GM18499 (cell line): Measurements from ENCODE around the gene ATP10A.

Source experiments
- ATAC-seq: cut with Tn5 transposase; IDR thresholded peaks from one replicate; pipeline ENCODE4 v1.9.1; 2021; ENCODE audit warnings: moderate number of reproducible peaks; ENCODE audit not compliant: insufficient read depth, unreplicated experiment

Gene ATP10A

DNA sequence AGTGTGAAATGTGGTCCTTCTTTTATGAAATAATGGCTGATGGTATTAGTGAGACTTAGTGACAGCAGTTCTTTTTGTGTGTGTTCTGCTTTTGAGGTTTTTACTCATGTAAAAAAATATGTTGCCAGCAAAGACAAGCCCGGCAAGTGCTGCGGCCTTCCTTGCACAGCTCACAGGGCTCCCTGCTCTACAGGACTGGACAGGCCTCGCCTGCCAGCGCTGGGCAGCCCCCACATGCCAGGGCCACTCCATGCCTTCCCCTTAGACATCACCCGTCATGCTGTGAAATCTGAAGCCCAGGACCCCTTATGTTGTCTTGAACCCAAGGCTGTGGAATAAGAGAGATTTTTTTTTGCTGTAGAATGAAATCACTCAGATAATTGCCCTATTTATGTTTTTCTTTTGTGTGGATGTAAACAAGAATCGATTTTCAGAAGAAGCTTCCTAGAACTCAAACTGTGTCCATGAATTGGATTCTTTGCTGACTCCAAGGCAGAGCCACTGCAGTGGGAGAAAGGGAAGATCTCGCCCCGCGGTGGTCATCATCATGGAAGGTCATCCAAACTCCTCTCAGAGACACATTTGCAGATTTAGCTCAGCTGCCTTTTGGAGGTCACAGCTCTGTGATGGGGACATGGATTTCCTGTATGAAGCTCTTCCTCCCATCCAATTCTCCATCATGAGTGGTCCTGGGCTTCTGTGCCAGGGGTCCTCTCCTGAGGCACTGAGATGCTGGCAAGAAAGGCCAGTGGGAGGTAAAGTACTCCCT is 150.8 kb downstream of the ATP10A start:
- no peak for ATAC-seq

DNA sequence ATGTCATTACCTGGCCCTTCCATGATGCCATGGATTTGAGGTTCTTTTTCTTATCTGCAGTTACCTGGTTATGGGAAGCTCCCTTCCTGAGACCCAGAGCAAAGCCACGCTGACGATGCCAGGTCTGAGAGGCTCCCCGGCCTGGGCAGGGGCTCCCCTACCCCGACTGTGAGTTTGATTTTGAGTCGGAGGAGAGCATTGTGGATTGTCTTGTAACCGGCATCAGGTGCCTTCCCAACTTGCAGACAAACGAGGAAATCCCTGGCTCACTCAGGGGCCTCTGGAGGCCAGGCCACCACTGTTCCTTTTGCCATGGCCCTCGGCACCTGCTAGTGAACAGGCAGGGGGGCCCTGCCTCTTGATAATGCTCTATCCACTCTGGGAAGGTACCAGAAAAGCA is 151.4 kb downstream of the ATP10A start:
- no peak for ATAC-seq

- ATAC-seq = no peak
Observed at GRCh38 chr15:25711164-25711563, 152.0 kb downstream of the ATP10A start.

GRCh38 chr15:25710184-25710583 is 152.9 kb downstream of the ATP10A start:
- no peak for ATAC-seq

DNA sequence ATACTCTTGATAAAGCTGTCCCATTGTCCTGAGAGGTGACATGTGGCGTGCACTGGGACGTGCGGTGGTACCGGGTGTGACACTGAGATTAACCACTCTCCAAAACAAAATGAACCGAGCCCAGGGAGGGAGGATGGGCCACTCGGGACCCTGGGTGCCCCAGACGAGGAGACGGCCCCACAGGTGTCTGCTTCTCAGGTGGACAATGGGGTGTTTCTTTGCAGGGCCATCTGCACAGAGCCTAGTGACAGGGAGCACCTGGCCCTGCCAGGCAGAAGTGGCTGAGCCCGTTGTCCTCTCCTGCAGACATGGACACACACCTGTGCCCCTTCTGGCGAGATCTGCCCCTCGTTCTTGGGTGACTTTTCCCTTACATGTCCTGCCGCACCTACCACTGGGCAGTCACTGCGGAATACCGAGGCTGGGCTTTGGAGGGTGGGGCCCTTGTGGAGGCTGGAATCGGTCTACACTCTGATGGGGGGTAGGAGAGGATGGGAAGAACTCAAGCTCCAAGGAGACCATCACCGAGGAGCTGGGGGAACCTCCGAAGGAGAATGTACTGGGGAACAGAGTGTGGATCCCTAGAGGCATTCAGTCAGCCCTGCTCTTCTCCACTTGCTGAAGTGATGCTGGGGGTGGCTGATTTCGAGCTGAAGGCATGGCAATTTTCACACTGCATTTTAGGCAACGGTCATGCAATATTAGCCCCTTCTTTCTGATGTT is 153.5 kb downstream of the ATP10A start:
- ATAC-seq = no peak

GRCh38 chr15:25708391-25708790 is 154.7 kb downstream of the ATP10A start:
- no peak for ATAC-seq

DNA sequence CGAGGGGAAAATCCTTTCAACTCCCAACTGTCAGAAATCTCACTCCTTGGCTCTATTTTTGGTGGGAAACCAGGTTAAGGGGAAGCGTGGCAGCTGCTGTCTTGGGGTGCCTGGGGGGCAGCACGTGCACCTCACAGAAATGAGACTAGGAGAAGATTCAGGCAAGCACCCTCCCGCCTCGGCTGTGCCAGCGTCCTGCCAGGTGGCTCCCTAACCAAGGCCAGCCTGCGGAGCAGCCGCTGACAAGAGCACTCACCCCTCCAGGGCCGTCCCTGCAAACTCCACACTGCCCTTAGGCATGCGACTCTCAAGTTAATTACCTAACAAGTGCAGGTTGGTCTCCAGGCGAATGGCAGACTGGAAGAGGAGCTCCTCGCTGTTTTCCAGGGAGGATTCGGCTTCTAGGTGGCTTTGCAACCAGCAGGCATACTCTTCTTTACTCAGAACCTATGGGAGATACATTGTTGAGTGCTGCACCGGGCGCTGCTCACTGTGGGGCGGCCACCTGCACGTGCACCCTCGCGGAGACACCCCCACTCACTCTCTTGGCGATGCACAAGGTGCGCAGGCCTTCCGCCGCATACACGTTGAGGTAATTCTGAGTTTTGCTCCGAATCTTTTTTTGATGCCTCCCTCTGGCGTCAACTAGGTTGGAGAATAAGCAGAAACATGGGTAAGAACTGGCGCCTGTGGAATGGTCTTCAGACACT is 155.3 kb downstream of the ATP10A start:
- no peak for ATAC-seq

GRCh38 chr15:25706176-25706955 is 156.8 kb downstream of the ATP10A start:
- ATAC-seq = no peak

GRCh38 chr15:25705433-25706115 is 157.6 kb downstream of the ATP10A start:
- no peak for ATAC-seq

DNA sequence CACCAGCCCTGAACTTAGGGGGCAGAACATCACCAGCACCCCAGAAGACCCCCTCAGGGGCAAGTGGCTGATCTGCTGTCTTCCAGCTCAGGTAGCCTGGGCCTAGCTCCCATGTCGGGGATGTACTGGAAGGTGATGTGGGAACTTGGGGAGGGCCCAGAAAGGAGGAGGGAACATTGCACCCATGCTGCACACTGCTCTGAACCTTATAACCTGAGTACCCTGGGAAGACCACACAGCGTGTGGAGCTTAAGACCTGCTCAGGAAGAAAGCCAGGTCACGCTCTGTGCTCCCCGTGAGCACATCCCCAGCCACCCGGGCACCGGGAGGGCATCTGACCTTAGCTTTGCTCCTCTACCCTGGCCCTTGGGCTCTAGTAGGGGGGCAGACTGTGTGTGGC is 159.4 kb downstream of the ATP10A start:
- no peak for ATAC-seq

DNA sequence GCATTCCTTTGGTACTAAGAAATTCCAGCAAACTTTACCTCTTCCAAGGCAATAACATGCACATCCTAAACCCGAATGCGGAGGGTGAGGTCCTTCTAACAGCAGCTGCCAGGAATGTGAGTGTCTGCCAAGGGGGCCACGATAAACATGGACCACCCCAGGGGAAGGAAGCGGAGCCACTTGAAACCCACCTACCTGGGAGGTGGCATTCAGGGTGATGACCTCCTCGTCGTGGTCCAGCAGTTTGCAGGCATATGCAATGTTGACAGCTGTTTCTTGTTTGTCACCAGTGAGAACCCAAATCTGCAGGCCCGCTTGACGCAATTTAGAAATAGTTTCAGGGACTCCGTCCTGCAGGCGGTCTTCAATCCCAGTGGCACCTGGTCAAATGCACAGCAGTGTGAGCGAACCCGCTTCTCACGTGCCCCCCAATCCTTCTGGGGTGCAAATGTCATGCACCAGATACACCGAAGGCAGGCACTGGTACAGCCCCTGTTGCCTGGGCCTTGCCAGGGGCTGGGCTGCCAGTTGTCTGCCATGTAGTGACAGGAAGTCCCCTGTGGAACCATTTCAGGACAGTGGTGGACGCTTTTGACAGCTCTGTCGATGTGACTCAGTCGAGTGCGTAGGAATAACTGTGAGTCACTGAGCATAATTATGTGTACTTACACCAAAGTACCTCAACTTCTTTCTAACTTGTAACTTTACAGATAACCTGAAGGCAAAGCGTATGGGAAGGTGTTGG is 161.2 kb downstream of the ATP10A start:
- no peak for ATAC-seq

GRCh38 chr15:25700916-25701315 is 162.2 kb downstream of the ATP10A start:
- ATAC-seq = no peak

DNA sequence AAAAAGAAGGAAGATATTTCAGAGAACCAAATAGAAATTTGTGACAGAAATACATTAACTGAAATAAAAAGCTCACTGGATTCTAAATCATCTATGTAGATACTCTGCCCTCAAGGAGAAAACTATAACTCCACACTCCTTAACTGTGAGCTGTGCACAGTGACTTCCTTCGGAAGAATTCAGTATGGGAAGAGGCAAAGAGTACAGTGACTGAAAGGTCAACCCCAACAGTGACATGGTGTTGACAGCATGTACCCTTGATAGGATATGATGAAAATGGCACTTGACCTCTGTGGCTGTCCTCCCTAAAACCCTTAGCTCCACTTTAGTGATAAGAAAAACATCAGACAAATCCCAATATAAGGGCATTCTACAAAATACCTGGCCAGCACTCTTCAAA is 165.5 kb downstream of the ATP10A start:
- no peak for ATAC-seq

- no peak for ATAC-seq
Observed at GRCh38 chr15:25695875-25696760, 167.0 kb downstream of the ATP10A start.

GRCh38 chr15:25694823-25695312 is 168.3 kb downstream of the ATP10A start:
- ATAC-seq = no peak

GRCh38 chr15:25694239-25694584 is 168.9 kb downstream of the ATP10A start:
- ATAC-seq = no peak

DNA sequence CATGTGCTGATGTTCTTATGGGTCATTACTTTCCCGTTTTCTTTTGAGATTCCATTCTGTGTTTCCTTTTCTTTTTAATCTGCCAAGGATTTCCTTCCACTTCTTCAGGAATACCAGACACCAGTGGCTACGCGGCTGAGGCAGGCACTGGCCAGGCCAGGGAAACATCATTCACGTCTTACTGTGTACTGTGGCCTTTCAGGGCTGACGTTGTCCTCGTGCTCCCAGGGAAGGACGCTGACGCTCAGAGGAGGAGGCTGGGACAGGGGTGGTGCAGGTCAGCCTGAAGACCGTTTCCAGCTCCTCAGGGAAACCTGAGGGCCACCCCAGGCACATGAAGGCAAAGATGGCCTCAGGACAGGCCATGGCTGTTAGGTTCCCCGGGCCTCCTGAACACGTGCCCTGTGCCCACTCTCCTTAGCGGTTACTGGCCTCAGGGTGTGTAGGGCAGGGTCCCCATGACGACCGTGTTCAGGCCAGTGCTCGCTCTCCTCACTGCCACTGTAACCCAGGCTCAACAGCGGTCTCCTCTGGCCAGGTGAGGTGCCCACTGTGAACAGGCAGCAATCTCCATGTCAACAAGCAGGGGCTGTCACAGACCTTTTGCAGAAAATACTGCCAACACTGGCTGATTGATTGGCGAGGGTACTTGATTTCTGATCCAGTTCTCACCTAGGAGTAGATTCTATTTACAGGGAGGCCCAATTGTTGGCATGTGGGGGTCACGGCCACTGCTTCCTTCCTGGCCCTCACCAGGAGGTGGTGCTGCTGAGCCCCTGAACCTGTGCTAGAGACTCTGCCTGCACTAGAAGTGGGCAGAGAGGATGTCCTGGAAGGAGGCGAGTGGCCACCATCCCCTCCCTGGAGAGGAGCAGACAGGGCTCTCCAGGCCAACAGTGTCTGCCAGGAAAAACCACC is 169.5 kb downstream of the ATP10A start:
- no peak for ATAC-seq
